ENCODE measurements around the gene HNF4A. TPM values are rescaled to one million over a fixed set of nuclear protein-coding genes. Genes with fewer than 3 reads are reported as not detected.

The HNF4A gene
- total and polyA plus RNA-seq, 2 of the 13 experiments (the other 11 are each of a cell fraction or from before 2014, with no cell fraction given): 80.9 to 169 TPM

- TF ChIP-seq ELK4 (CRISPR knock-in tag; IDR thresholded peaks at IDR 0.05; ENCODE audit: borderline replicate concordance) (no peak), HNRNPK (IDR thresholded peaks at IDR 0.05; ENCODE audit: low read depth, low read length, poor library complexity, severe bottlenecking) (peak; percentile 59), ZBTB33 (CRISPR knock-in tag; IDR thresholded peaks at IDR 0.05) (no peak), TCF7 (IDR thresholded peaks at IDR 0.05; ENCODE audit: low read depth) (no peak), KDM6A (CRISPR knock-in tag; IDR thresholded peaks at IDR 0.05; ENCODE audit: low read depth) (no peak), SMAD3 (CRISPR knock-in tag; IDR thresholded peaks at IDR 0.05) (no peak), ZFAT (CRISPR knock-in tag; conservative IDR thresholded peaks at IDR 0.05) (no peak), PPARG (CRISPR knock-in tag; conservative IDR thresholded peaks at IDR 0.05) (no peak), KAT2B (IDR thresholded peaks at IDR 0.05; ENCODE audit: borderline replicate concordance, low read depth, low read length) (no peak), ZC3H13 (CRISPR knock-in tag; IDR thresholded peaks at IDR 0.05) (0 out of 2 replicates have a peak, but pooled peaks have one; percentile 46), RNF219 (CRISPR knock-in tag; IDR thresholded peaks at IDR 0.05) (no peak), ZNF124 (CRISPR knock-in tag; IDR thresholded peaks at IDR 0.05) (no peak), ZNF383 (CRISPR knock-in tag; IDR thresholded peaks at IDR 0.05; ENCODE audit: borderline replicate concordance) (no peak), MEF2D (CRISPR knock-in tag; IDR thresholded peaks at IDR 0.05) (no peak), SSRP1 (CRISPR knock-in tag; IDR thresholded peaks at IDR 0.05) (no peak), KMT2B (CRISPR knock-in tag; IDR thresholded peaks at IDR 0.05) (no peak), ARID3A (IDR thresholded peaks at IDR 0.05; ENCODE audit: low read depth, low read length) (no peak), ZNF619 (CRISPR knock-in tag; IDR thresholded peaks at IDR 0.05) (no peak), ZFP62 (CRISPR knock-in tag; IDR thresholded peaks at IDR 0.05) (no peak), FUBP1 (CRISPR knock-in tag; IDR thresholded peaks at IDR 0.05; ENCODE audit: borderline replicate concordance) (no peak), CENPT (CRISPR knock-in tag; IDR thresholded peaks at IDR 0.05; ENCODE audit: low read depth) (no peak), PAX8 (CRISPR knock-in tag; IDR thresholded peaks at IDR 0.05; ENCODE audit: borderline replicate concordance) (no peak)
Observed at GRCh38 chr20:44326391-44327159, 28.9 kb upstream of the HNF4A start (continued).
